PC-9 (cell line): ENCODE results near the gene RTN3.

Source experiments
- EZH2 ChIP-seq: fragments of 200-600 bp; sonication (generic); IDR thresholded peaks from 2 replicates; pipeline ENCODE4 v1.8.0; 2017; ENCODE audit warnings: antibody characterized with exemption, low read depth
- TF ChIP-seq, protein P1 (sequence below): fragments of 200-600 bp; sonication (generic); conservative IDR thresholded peaks from 2 replicates; pipeline ENCODE4 v1.6.1; 2017; ENCODE audit warnings: mixed run types, antibody characterized with exemption, mild to moderate bottlenecking, moderate library complexity

DNA sequence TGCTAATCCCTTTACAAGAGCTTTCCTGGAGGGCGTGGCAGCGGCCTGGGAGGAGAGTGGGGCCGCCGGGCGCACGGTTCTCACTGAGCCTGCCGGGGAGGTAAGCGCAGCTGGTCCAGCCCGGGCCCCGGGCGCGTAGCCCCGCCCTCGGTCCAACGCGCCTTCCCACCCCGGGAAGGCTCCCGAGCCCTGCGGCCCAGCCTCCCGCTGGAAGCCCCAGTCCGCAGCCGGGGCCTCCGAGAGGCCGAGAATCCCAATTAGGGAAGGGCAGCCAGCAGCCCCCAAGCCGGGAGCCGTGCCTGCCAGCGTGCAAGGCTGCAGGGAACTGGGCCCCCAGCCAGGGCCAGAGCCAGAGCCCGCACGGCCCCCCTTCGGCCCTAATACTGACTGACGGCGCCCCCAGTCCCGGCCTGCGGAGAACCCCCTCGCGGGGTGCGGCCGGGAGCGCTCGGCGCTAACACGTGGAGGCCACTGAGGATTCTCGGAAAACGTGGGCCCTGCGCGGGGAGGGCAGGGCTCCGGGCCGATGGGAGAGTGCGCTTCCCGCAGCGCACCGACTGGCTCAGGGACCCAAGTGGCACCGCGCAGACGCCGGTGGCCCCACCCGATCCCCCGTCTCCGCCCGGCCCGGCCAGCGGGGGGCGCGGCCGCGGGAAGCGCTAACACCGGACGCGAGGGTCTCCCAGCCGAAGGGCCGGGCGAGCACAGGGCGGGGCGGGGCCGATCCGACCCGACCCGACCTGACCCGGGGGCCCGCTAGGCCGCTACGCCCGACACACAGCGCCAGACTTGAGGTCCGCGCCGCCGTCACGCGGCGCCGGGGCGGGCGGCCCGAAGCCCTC, 81.6 kb downstream of the RTN3 start:
- TF ChIP-seq EZH2, result no peak
- TF ChIP-seq, protein P1, sequence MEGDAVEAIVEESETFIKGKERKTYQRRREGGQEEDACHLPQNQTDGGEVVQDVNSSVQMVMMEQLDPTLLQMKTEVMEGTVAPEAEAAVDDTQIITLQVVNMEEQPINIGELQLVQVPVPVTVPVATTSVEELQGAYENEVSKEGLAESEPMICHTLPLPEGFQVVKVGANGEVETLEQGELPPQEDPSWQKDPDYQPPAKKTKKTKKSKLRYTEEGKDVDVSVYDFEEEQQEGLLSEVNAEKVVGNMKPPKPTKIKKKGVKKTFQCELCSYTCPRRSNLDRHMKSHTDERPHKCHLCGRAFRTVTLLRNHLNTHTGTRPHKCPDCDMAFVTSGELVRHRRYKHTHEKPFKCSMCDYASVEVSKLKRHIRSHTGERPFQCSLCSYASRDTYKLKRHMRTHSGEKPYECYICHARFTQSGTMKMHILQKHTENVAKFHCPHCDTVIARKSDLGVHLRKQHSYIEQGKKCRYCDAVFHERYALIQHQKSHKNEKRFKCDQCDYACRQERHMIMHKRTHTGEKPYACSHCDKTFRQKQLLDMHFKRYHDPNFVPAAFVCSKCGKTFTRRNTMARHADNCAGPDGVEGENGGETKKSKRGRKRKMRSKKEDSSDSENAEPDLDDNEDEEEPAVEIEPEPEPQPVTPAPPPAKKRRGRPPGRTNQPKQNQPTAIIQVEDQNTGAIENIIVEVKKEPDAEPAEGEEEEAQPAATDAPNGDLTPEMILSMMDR, result no peak
